HG02798 (cell line): ENCODE measurements around the gene OSBPL9.

ENCODE experiments used
- ATAC-seq: cut with Tn5 transposase; IDR thresholded peaks from one replicate; pipeline ENCODE4 v1.9.1; 2021; ENCODE audit warnings: mild to moderate bottlenecking; ENCODE audit not compliant: unreplicated experiment, poor library complexity

Gene OSBPL9

GRCh38 chr1:51616903-51617708 lies at the start of gene OSBPL9:
Gene OSBPL9 (plus strand): TSS chr1:51617092. CDS start chr1:51617111, 19 bp downstream.
- ATAC-seq = peak; percentile 89

- ATAC-seq = no peak
Measured at GRCh38 chr1:51567653-51568052, 49.2 kb upstream of the OSBPL9 start.

GRCh38 chr1:51568231-51568935 lies 48.5 kb upstream of the OSBPL9 start:
- ATAC-seq = no peak

GRCh38 chr1:51569284-51570062 lies 47.4 kb upstream of the OSBPL9 start:
- peak; percentile 76 for ATAC-seq

GRCh38 chr1:51570063-51570710 lies 46.7 kb upstream of the OSBPL9 start:
- peak; percentile 32 for ATAC-seq

GRCh38 chr1:51572365-51572764 lies 44.5 kb upstream of the OSBPL9 start:
- no peak for ATAC-seq

GRCh38 chr1:51574796-51575195 lies 42.1 kb upstream of the OSBPL9 start:
- ATAC-seq = no peak

- no peak for ATAC-seq
Measured at GRCh38 chr1:51575406-51576084, 41.3 kb upstream of the OSBPL9 start.

GRCh38 chr1:51576085-51576444 lies 40.8 kb upstream of the OSBPL9 start:
- ATAC-seq = no peak

GRCh38 chr1:51576923-51577322 lies 40.0 kb upstream of the OSBPL9 start:
- ATAC-seq = no peak

- ATAC-seq = peak; percentile 78
Measured at GRCh38 chr1:51578383-51579109, 38.3 kb upstream of the OSBPL9 start.

GRCh38 chr1:51581238-51581637 lies 35.7 kb upstream of the OSBPL9 start:
- ATAC-seq = no peak

GRCh38 chr1:51583532-51583931 lies 33.4 kb upstream of the OSBPL9 start:
- ATAC-seq = no peak

- no peak for ATAC-seq
Measured at GRCh38 chr1:51584021-51584420, 32.9 kb upstream of the OSBPL9 start.

- no peak for ATAC-seq
Measured at GRCh38 chr1:51592711-51593110, 24.2 kb upstream of the OSBPL9 start.

- ATAC-seq = no peak
Measured at GRCh38 chr1:51594716-51595115, 22.2 kb upstream of the OSBPL9 start.

- no peak for ATAC-seq
Measured at GRCh38 chr1:51600529-51600928, 16.4 kb upstream of the OSBPL9 start.

GRCh38 chr1:51600965-51601364 lies 15.9 kb upstream of the OSBPL9 start:
- ATAC-seq = no peak

GRCh38 chr1:51605961-51606723 lies 10.8 kb upstream of the OSBPL9 start:
- no peak for ATAC-seq
